K562 (cell line): ENCODE results near the gene AMBP.

Experiments
- EGR1 ChIP-seq: fragments of 450-650 bp; conservative IDR thresholded peaks from 2 replicates; pipeline ENCODE4 v1.6.1; 2017; ENCODE audit warnings: mild to moderate bottlenecking
- EWSR1 ChIP-seq: fragments of 450-650 bp; IDR thresholded peaks from 2 replicates; pipeline ENCODE4 v1.6.1; 2018; ENCODE audit warnings: borderline replicate concordance, mild to moderate bottlenecking, low read depth, moderate library complexity; ENCODE audit not compliant: partially characterized antibody
- FOXK1 ChIP-seq: sonication (generic); formaldehyde crosslinking; IDR thresholded peaks from 2 replicates; pipeline ENCODE4 v1.8.0; 2022; ENCODE audit warnings: missing genetic modification reagents, mild to moderate bottlenecking, borderline replicate concordance
- FOXM1 ChIP-seq, 2 experiments: fragments of 450-650 bp in 1 of 2; sonication (generic) in 1 of 2; formaldehyde crosslinking in 1 of 2; IDR thresholded peaks; 2 replicates each; pipeline versions ENCODE4 v1.6.1 to v1.9.0; 2017 to 2022; ENCODE audit warnings: low read depth in 2 of 2, mild to moderate bottlenecking in 2 of 2, missing genetic modification reagents in 1 of 2, moderate library complexity in 1 of 2
- L3MBTL2 ChIP-seq: fragments of 450-650 bp; IDR thresholded peaks from 2 replicates; pipeline ENCODE4 v1.6.1; 2016; ENCODE audit warnings: mild to moderate bottlenecking, moderate library complexity
- TF ChIP-seq, protein P1 (sequence below), 3 experiments: IDR thresholded peaks in 2 of 3; conservative IDR thresholded peaks in 1 of 3; 2 replicates each; pipeline ENCODE4 v1.5.1; 2011 to 2012; ENCODE audit warnings: low read length in 3 of 3, mild to moderate bottlenecking in 3 of 3, control low read depth in 2 of 3, improper control_type of control experiment in 1 of 3, inconsistent platforms in 1 of 3, low read depth in 1 of 3, mixed read lengths in 1 of 3, moderate library complexity in 1 of 3; ENCODE audit not compliant: insufficient read depth in 2 of 3

GRCh38 chr9:114088571-114089170 is 10.6 kb upstream of the AMBP start:
- TF ChIP-seq L3MBTL2: no peak
- no peak for TF ChIP-seq FOXM1 (IDR thresholded peaks at IDR 0.05; ENCODE audit: low read depth)
- TF ChIP-seq FOXM1 (CRISPR knock-in tag; IDR thresholded peaks at IDR 0.05; ENCODE audit: low read depth): no peak
- TF ChIP-seq, protein P1, sequence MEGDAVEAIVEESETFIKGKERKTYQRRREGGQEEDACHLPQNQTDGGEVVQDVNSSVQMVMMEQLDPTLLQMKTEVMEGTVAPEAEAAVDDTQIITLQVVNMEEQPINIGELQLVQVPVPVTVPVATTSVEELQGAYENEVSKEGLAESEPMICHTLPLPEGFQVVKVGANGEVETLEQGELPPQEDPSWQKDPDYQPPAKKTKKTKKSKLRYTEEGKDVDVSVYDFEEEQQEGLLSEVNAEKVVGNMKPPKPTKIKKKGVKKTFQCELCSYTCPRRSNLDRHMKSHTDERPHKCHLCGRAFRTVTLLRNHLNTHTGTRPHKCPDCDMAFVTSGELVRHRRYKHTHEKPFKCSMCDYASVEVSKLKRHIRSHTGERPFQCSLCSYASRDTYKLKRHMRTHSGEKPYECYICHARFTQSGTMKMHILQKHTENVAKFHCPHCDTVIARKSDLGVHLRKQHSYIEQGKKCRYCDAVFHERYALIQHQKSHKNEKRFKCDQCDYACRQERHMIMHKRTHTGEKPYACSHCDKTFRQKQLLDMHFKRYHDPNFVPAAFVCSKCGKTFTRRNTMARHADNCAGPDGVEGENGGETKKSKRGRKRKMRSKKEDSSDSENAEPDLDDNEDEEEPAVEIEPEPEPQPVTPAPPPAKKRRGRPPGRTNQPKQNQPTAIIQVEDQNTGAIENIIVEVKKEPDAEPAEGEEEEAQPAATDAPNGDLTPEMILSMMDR (IDR thresholded peaks at IDR 0.05 in 2 of 3, conservative IDR thresholded peaks at IDR 0.05 in 1 of 3; ENCODE audit: insufficient read depth in 2 of 3, low read depth in 1 of 3, low read length in 3 of 3): no peak
- TF ChIP-seq EWSR1: no peak
- TF ChIP-seq EGR1: no peak
- no peak for TF ChIP-seq FOXK1 (CRISPR knock-in tag)
